ENCODE data around the gene GBP2.

DNA sequence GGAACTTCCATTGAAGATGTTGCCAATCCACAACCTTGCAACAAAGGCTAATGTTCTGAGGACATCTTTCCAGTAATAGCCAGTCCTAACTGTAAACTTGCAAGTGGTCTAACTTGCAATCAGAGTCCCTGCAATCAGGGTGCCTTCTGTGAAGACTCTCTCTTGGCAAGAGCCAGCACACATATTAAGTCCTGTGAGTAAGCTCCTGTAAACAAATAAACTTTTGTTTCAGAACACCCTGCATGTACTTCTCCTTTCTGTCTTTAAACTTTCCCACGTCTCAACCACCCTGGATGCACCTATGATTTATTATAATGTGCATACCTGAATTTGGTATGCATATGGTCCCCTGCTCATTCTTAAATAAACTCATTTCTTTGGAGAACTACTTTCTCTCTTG is 40.8 kb upstream of the GBP2 start:
- TF ChIP-seq, protein P1, sequence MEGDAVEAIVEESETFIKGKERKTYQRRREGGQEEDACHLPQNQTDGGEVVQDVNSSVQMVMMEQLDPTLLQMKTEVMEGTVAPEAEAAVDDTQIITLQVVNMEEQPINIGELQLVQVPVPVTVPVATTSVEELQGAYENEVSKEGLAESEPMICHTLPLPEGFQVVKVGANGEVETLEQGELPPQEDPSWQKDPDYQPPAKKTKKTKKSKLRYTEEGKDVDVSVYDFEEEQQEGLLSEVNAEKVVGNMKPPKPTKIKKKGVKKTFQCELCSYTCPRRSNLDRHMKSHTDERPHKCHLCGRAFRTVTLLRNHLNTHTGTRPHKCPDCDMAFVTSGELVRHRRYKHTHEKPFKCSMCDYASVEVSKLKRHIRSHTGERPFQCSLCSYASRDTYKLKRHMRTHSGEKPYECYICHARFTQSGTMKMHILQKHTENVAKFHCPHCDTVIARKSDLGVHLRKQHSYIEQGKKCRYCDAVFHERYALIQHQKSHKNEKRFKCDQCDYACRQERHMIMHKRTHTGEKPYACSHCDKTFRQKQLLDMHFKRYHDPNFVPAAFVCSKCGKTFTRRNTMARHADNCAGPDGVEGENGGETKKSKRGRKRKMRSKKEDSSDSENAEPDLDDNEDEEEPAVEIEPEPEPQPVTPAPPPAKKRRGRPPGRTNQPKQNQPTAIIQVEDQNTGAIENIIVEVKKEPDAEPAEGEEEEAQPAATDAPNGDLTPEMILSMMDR (IDR thresholded peaks at IDR 0.05): no peak
- no peak for TF ChIP-seq POLR2A (IDR thresholded peaks at IDR 0.05)

Measured in testis (tissue), 2 donors.